Adipocyte (in vitro differentiated cells): ENCODE data around the gene ANKRD45.
"Not testable (repeated sequence)": the region's sequence is repeated elsewhere in the genome, so short reads cannot be mapped to it uniquely, and the experiment has no call there.

Experiments
- DNase-seq: peaks from one replicate; pipeline ENCODE4 v3.0.0-alpha.2; 2015; ENCODE audit warnings: low read depth
- H3K27me3 ChIP-seq: replicated peaks from 2 replicates; pipeline ENCODE4 v1.7.0; 2013; ENCODE audit warnings: mild to moderate bottlenecking, low read length, moderate library complexity; ENCODE audit not compliant: control insufficient read depth, insufficient read depth
- H3K36me3 ChIP-seq: 2 replicates; pipeline ENCODE4 v1.7.0; 2013; ENCODE audit warnings: low read length, mild to moderate bottlenecking, moderate library complexity; ENCODE audit not compliant: control insufficient read depth, insufficient read depth, severe bottlenecking
- H3K4me1 ChIP-seq: 2 replicates; pipeline ENCODE4 v1.7.0; 2013; ENCODE audit warnings: mild to moderate bottlenecking, low read length, moderate library complexity; ENCODE audit not compliant: control insufficient read depth, insufficient read depth
- H3K4me3 ChIP-seq: 2 replicates; pipeline ENCODE4 v1.7.0; 2013; ENCODE audit warnings: mild to moderate bottlenecking, low read length, moderate library complexity
- H3K9ac ChIP-seq: 2 replicates; pipeline ENCODE4 v1.7.0; 2013; ENCODE audit warnings: mild to moderate bottlenecking, low read length, moderate library complexity
- H3K9me3 ChIP-seq: 2 replicates; pipeline ENCODE4 v1.7.0; 2013; ENCODE audit warnings: mild to moderate bottlenecking, low read length, moderate library complexity; ENCODE audit not compliant: control insufficient read depth

Gene ANKRD45

GRCh38 chr1:173603056-173603591, 66.5 kb downstream of the ANKRD45 start, which contains the start of gene SLC9C2:
TSS of gene SLC9C2 (minus strand) at chr1:173603072. CDS start at chr1:173601776, 1,296 bp downstream.
- Histone ChIP-seq H3K4me3 (peak within 1 kb of the TSS; percentile 71), H3K9me3 (no peaks in the 10 kb centered on the region), H3K9ac (peak within 1 kb of the TSS; percentile 36), H3K36me3 (no peaks in the 10 kb centered on the region), H3K4me1 (no peaks in the 10 kb centered on the region), H3K27me3 (no peaks in the 10 kb centered on the region)
- DNase-seq: no peak

DNA sequence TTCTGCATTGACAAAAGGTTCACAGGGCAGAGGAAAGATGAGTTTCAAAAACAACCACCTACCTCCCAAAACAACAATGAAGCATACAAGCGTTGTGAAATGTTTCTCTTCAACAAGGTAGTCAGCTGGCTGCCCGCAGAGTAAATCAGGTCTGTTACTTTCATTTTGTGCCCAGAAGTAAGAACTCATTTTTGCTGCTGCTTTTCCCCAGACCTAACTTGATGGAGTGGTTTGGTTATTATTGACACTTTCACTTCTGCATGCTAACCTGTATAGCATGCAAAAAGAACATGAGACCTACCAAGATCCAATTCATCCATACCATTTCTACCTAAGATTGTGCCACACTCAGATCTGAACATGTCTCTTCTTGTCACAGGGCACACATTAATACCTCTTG, 68.1 kb downstream of the ANKRD45 start:
- H3K36me3 ChIP-seq: no peaks in the 10 kb centered on the region
- no peak for DNase-seq
- no peak overlapping the region for H3K9ac ChIP-seq
- no peaks in the 10 kb centered on the region for H3K27me3 ChIP-seq
- no peak overlapping the region for H3K4me3 ChIP-seq
- peaks cover 10% of the 10 kb centered on the region for H3K9me3 ChIP-seq
- H3K4me1 ChIP-seq: no peaks in the 10 kb centered on the region

- Histone ChIP-seq H3K9me3 (peaks cover 19% of the 10 kb centered on the region), H3K9ac (no peak overlapping the region), H3K4me3 (no peak overlapping the region), H3K36me3 (no peaks in the 10 kb centered on the region), H3K4me1 (no peaks in the 10 kb centered on the region), H3K27me3 (no peaks in the 10 kb centered on the region)
- no peak for DNase-seq
Measured at GRCh38 chr1:173596097-173596825, 73.4 kb downstream of the ANKRD45 start.

DNA sequence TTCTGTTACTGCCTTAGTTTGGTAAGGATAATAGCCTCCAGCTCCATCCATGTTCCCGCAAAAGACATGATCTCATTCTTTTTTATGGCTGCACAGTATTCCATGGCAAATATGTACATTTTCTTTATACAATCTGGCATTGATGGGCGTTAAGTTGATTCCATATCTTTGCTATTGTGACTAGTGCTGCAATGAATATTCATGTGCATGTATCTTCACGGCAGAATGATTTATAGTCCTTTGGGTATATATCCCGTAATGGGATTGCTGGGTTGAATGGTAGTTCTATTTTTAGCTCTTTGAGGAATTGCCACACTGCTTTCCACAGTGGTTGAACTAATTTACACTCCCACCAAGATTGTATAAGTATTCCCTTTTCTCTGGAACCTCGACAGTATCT, 78.5 kb downstream of the ANKRD45 start:
- not testable (repeated sequence) for H3K4me1 ChIP-seq, H3K9ac ChIP-seq, H3K4me3 ChIP-seq, H3K27me3 ChIP-seq, H3K36me3 ChIP-seq, DNase-seq, H3K9me3 ChIP-seq

DNA sequence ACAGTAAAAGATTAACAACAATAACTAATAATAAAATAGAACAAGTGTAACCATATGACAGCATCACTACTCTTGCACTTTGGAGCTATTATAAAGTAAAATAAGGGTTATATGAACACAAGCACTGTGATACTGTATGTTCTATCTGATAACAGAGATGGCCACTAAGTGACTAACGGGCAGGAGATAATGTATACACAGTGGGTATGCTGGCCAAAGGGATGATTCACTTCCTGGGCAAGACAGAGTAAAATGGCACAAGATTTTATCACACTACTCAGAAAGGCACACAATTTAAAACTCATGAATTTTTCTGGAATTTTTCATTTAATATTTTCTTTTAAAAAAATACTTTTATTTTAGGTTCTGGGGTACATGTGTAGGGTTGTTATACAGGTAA, 79.1 kb downstream of the ANKRD45 start:
- Histone ChIP-seq H3K27me3 (no peaks in the 10 kb centered on the region), H3K36me3 (no peaks in the 10 kb centered on the region), H3K9me3 (no peaks in the 10 kb centered on the region), H3K9ac (no peak overlapping the region), H3K4me1 (no peaks in the 10 kb centered on the region), H3K4me3 (no peak overlapping the region)
- peak; percentile 6 for DNase-seq

DNA sequence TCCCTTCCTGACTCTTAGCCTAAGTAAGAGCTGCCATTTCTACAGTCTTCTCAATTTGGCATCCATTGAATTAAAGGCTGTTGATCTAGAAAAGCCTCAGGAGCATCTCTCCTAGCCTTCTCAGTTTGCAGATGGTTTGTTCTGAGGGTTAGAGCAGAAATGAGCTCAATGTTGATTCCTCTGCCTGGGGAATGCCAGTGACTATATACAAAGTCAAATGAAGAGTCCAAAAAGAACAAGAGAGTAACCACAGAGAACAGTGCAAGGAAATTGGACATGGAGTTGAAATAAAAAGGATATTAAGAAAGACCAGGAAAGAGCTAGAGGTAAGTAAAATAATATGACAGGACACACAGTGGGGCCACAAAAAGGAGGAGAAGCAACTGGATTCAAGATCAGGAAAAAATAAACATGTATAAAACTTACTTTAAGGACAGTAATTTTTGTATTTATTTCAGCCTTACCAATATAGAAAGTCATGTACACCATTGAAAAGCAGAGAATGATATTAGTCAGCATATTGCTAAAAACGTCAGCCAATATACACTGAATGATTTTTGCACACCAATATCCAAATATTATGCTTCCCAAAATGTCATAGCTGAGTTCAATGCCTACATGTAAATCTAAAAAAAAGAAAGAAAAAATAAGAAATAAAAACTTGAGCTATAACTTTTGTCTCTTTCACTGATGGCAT, 88.1 kb downstream of the ANKRD45 start:
- no peaks in the 10 kb centered on the region for H3K27me3 ChIP-seq
- no peak overlapping the region for H3K4me3 ChIP-seq
- no peaks in the 10 kb centered on the region for H3K4me1 ChIP-seq
- no peak overlapping the region for H3K9ac ChIP-seq
- DNase-seq: no peak
- H3K9me3 ChIP-seq: no peaks in the 10 kb centered on the region
- no peaks in the 10 kb centered on the region for H3K36me3 ChIP-seq

GRCh38 chr1:173580658-173581057, 89.0 kb downstream of the ANKRD45 start:
- Histone ChIP-seq H3K9me3 (no peaks in the 10 kb centered on the region), H3K27me3 (no peaks in the 10 kb centered on the region), H3K4me3 (no peak overlapping the region), H3K36me3 (no peaks in the 10 kb centered on the region), H3K4me1 (no peaks in the 10 kb centered on the region), H3K9ac (no peak overlapping the region)
- DNase-seq: no peak

DNA sequence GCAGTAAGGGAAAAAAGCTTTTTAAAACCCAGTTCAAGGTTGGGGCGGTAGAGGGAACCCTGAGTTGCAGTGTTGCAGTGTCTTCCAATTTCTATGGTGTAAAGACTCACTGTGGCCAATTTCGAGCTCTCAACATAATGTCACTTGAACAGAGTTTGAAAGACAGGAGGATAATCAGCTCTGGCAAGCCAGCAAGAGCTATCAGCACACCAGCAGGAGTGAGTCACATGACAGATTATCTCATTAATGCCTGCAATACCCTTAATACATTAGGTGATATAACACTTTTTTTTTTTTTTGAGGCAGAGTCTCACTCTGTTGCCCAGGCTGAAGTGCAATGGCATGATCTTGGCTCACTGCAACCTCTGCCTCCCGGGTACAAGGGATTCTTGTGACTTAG, 89.6 kb downstream of the ANKRD45 start:
- H3K4me1 ChIP-seq: no peaks in the 10 kb centered on the region
- H3K27me3 ChIP-seq: no peaks in the 10 kb centered on the region
- H3K9me3 ChIP-seq: no peaks in the 10 kb centered on the region
- H3K9ac ChIP-seq: no peak overlapping the region
- no peak for DNase-seq
- H3K36me3 ChIP-seq: no peaks in the 10 kb centered on the region
- H3K4me3 ChIP-seq: no peak overlapping the region

GRCh38 chr1:173573596-173573995, 96.1 kb downstream of the ANKRD45 start:
- peak; percentile 7 for DNase-seq
- Histone ChIP-seq H3K9me3 (no peaks in the 10 kb centered on the region), H3K36me3 (no peaks in the 10 kb centered on the region), H3K4me3 (no peak overlapping the region), H3K4me1 (peaks cover 4% of the 10 kb centered on the region), H3K9ac (no peak overlapping the region), H3K27me3 (no peaks in the 10 kb centered on the region)

GRCh38 chr1:173572201-173572873, 97.3 kb downstream of the ANKRD45 start:
- Histone ChIP-seq H3K36me3 (no peaks in the 10 kb centered on the region), H3K9ac (no peak overlapping the region), H3K27me3 (no peaks in the 10 kb centered on the region), H3K4me1 (peaks cover 4% of the 10 kb centered on the region), H3K4me3 (no peak overlapping the region), H3K9me3 (peaks cover 9% of the 10 kb centered on the region)
- no peak for DNase-seq

DNA sequence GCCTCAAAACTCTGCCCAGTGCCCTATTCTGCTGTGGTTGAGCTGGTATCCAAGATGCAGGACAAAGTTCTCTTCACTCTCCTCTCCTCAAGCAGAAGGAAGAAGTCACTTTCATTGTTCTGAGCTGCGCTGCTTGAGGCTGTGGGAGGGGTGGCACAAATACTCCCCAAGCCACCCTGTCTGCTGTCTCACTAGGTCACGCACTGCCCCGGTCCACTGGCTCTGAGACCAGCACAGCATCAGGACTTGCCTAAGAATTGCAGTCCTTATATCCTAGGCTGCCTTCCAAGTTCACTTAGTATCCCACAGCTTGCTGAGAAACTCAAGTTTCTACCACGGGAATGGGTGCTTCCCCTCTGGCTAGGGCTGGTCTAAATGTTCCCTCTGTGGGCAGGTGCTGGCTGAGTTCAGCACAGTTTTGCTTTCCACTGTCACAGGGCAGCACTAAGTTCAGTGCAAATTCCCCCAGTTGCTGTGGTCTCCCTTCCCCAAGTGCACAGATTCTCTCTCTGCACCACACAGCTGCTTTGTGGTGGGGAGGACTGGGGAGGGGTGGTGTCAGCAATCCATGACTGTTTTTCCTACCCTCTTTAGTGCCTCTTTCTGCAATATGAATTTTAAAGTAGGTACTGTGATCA, 99.2 kb downstream of the ANKRD45 start:
- H3K4me3 ChIP-seq: no peak overlapping the region
- no peak for DNase-seq
- H3K27me3 ChIP-seq: no peaks in the 10 kb centered on the region
- H3K9me3 ChIP-seq: peaks cover 27% of the 10 kb centered on the region
- no peaks in the 10 kb centered on the region for H3K36me3 ChIP-seq
- no peak overlapping the region for H3K9ac ChIP-seq
- peaks cover 4% of the 10 kb centered on the region for H3K4me1 ChIP-seq
